Mesenchymal stem cell (in vitro differentiated cells and primary cell): Measurements from ENCODE around the gene SSR4.

Source experiments
- DNase-seq: peaks from one replicate; pipeline ENCODE4 v3.0.0-alpha.2; 2013
- H2AFZ ChIP-seq: one replicate; pipeline ENCODE4 v1.6.1; 2013; ENCODE audit warnings: low read depth, mild to moderate bottlenecking, control low read depth, inconsistent platforms, low read length, moderate library complexity
- H2AK5ac ChIP-seq: 2 replicates; pipeline ENCODE4 v1.6.1; 2013; ENCODE audit warnings: low read length, moderate library complexity, mild to moderate bottlenecking, inconsistent platforms; ENCODE audit not compliant: severe bottlenecking
- H2BK120ac ChIP-seq: one replicate; pipeline ENCODE4 v1.6.1; 2013; ENCODE audit warnings: low read depth, mild to moderate bottlenecking, inconsistent platforms, low read length, moderate library complexity
- H2BK12ac ChIP-seq, 2 experiments: one replicate each; pipeline ENCODE4 v1.6.1; 2013; ENCODE audit warnings: inconsistent platforms in 2 of 2, low read length in 2 of 2, mild to moderate bottlenecking in 2 of 2, moderate library complexity in 2 of 2, control low read depth in 1 of 2
- H2BK15ac ChIP-seq: one replicate; pipeline ENCODE4 v1.6.1; 2013; ENCODE audit warnings: mild to moderate bottlenecking, low read depth, inconsistent platforms; ENCODE audit not compliant: poor library complexity, severe bottlenecking
- H2BK5ac ChIP-seq: 2 replicates; pipeline ENCODE4 v1.6.1; 2013; ENCODE audit warnings: low read depth, mild to moderate bottlenecking, low read length, control low read depth, inconsistent platforms; ENCODE audit not compliant: poor library complexity, severe bottlenecking
- H3K14ac ChIP-seq, 2 experiments: one replicate each; pipeline ENCODE4 v1.6.1; 2013; ENCODE audit warnings: inconsistent platforms in 2 of 2, low read length in 2 of 2, control low read depth in 1 of 2, mild to moderate bottlenecking in 1 of 2, moderate library complexity in 1 of 2
- H3K18ac ChIP-seq, 2 experiments: one replicate each; pipeline ENCODE4 v1.6.1; 2013; ENCODE audit warnings: inconsistent platforms in 2 of 2, low read length in 2 of 2, control low read depth in 1 of 2, low read depth in 1 of 2, mild to moderate bottlenecking in 1 of 2
- H3K23ac ChIP-seq, 2 experiments: one replicate each; pipeline ENCODE4 v1.6.1; 2013; ENCODE audit warnings: inconsistent platforms in 2 of 2, low read length in 2 of 2, mild to moderate bottlenecking in 2 of 2, moderate library complexity in 2 of 2, control low read depth in 1 of 2
- H3K27ac ChIP-seq: 2 replicates; pipeline ENCODE4 v1.5.1; 2013; ENCODE audit warnings: mild to moderate bottlenecking, moderate library complexity, low read length, control low read depth, inconsistent platforms; ENCODE audit not compliant: poor library complexity, severe bottlenecking
- H3K27me3 ChIP-seq, 2 experiments: 2 replicates each; pipeline versions ENCODE4 v1.6.1 to v1.7.0; 2013; ENCODE audit warnings: low read length in 2 of 2, mild to moderate bottlenecking in 2 of 2, moderate library complexity in 2 of 2, control low read depth in 1 of 2, inconsistent platforms in 1 of 2; ENCODE audit not compliant: control insufficient read depth in 1 of 2, insufficient read depth in 1 of 2
- H3K36me3 ChIP-seq, 2 experiments: 2 replicates each; pipeline versions ENCODE4 v1.6.1 to v1.7.0; 2013; ENCODE audit warnings: low read length in 2 of 2, control low read depth in 1 of 2, inconsistent platforms in 1 of 2, low read depth in 1 of 2, mild to moderate bottlenecking in 1 of 2; ENCODE audit not compliant: insufficient read depth in 2 of 2, control insufficient read depth in 1 of 2
- H3K4ac ChIP-seq, 2 experiments: one replicate each; pipeline ENCODE4 v1.6.1; 2013; ENCODE audit warnings: inconsistent platforms in 2 of 2, low read length in 2 of 2, mild to moderate bottlenecking in 2 of 2, moderate library complexity in 2 of 2, control low read depth in 1 of 2, low read depth in 1 of 2
- H3K4me1 ChIP-seq: 2 replicates; pipeline ENCODE4 v1.6.1; 2013; ENCODE audit warnings: low read depth, low read length, control low read depth; ENCODE audit not compliant: control insufficient read depth, insufficient read depth
- H3K4me2 ChIP-seq: 2 replicates; pipeline ENCODE4 v1.6.1; 2013; ENCODE audit warnings: low read length, mild to moderate bottlenecking, inconsistent platforms; ENCODE audit not compliant: poor library complexity, severe bottlenecking
- H3K4me3 ChIP-seq, 2 experiments: 2 replicates each; pipeline versions ENCODE4 v1.5.1 to v1.7.0; 2013; ENCODE audit warnings: low read length in 2 of 2, mild to moderate bottlenecking in 2 of 2, control low read depth in 1 of 2, low read depth in 1 of 2; ENCODE audit not compliant: insufficient read depth in 1 of 2
- H3K79me1 ChIP-seq: replicated peaks from 2 replicates; pipeline ENCODE4 v1.6.1; 2013; ENCODE audit warnings: mild to moderate bottlenecking, control low read depth, low read length, inconsistent platforms; ENCODE audit not compliant: poor library complexity, severe bottlenecking
- H3K9ac ChIP-seq: 2 replicates; pipeline ENCODE4 v1.7.0; 2013; ENCODE audit warnings: mild to moderate bottlenecking, low read length, moderate library complexity
- H3K9me3 ChIP-seq: 2 replicates; pipeline ENCODE4 v1.7.0; 2013; ENCODE audit warnings: mild to moderate bottlenecking, low read length; ENCODE audit not compliant: control insufficient read depth
- H4K8ac ChIP-seq: one replicate; pipeline ENCODE4 v1.6.1; 2013; ENCODE audit warnings: inconsistent platforms, mild to moderate bottlenecking, low read length, moderate library complexity
- H4K91ac ChIP-seq: one replicate; pipeline ENCODE4 v1.6.1; 2013; ENCODE audit warnings: mild to moderate bottlenecking, low read length, inconsistent platforms
- WGBS: methylation state at CpG from one replicate; pipeline ENCODE4 v1.1.7; 2013; ENCODE audit warnings: mixed read lengths; 5-methylcytosine and 5-hydroxymethylcytosine counted together

Gene SSR4

GRCh38 chrX:153765138-153766079 lies 29.1 kb upstream of the SSR4 start:
- H2BK12ac ChIP-seq, result peak overlapping the region; percentile 39 to 51
- H2BK5ac ChIP-seq, result peak overlapping the region; percentile 31
- H4K91ac ChIP-seq, result peak overlapping the region; percentile 97
- H3K4me1 ChIP-seq, result peaks cover 31% of the 10 kb centered on the region
- peaks cover 3 to 36% of the 10 kb centered on the region in 2 experiments for H3K36me3 ChIP-seq
- H3K27me3 ChIP-seq, result peaks cover 0 to 2% of the 10 kb centered on the region in 2 experiments
- H2AK5ac ChIP-seq, result no peak overlapping the region
- peak overlapping the region; percentile 96 to 97 for H3K18ac ChIP-seq
- peak; percentile 28 for DNase-seq
- 75% methylated on average over 12 of the region's 27 CpGs for WGBS
- peaks cover 9% of the 10 kb centered on the region for H3K79me1 ChIP-seq
- peak overlapping the region in 1 of 2 experiments; percentile 96 for H3K14ac ChIP-seq
- H3K23ac ChIP-seq, result peak overlapping the region in 1 of 2 experiments; percentile 96
- H2BK120ac ChIP-seq, result peak overlapping the region; percentile 79
- peak overlapping the region; percentile 49 to 78 for H3K4me3 ChIP-seq
- peak overlapping the region; percentile 83 for H2BK15ac ChIP-seq
- H3K9ac ChIP-seq, result peak overlapping the region; percentile 84
- H3K27ac ChIP-seq, result peak overlapping the region; percentile 79
- H3K4ac ChIP-seq, result peak overlapping the region; percentile 81 to 97
- peak overlapping the region; percentile 98 for H4K8ac ChIP-seq
- H2AFZ ChIP-seq, result no peak overlapping the region
- no peaks in the 10 kb centered on the region for H3K9me3 ChIP-seq
- H3K4me2 ChIP-seq, result peak overlapping the region; percentile 68

DNA sequence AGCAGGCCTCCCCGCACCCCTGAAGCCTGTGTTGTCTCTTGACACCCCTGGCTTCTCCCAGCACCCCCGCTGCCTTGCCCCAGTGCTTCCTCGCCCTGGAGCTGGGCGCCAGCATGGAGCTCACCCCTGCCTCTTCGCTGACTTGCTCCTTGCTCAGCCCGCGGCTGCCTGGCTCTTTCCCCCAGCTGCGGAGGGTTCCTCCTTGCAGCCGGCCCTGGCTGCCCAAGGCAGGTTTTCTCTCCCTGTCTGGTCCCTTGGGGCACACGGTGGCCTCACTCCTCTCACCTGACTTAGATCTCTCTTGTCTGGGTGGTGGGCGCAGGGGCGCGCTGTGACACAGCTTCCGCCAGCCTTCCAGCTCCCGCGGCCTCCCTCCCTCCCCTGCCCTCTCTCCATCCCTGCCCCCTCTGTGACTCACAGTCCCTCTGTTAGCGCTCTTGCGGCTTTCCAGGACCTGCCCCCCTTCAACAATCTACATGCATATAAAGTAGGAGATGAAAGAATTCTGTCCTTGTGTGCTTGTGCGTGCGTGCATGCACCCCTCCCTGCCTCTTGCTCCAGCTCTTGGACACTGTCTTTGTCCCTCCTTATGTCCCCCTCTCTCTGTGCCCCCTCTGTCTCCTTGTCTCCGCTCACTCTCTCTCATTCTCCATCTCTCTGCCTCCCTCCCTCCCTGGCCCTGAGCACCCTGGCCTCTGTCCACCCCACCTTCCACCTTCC lies 28.2 kb upstream of the SSR4 start:
- peak overlapping the region; percentile 96 to 97 for H3K18ac ChIP-seq
- H3K4me3 ChIP-seq, result peak overlapping the region; percentile 49 to 78
- peak overlapping the region; percentile 64 for H2BK120ac ChIP-seq

DNA sequence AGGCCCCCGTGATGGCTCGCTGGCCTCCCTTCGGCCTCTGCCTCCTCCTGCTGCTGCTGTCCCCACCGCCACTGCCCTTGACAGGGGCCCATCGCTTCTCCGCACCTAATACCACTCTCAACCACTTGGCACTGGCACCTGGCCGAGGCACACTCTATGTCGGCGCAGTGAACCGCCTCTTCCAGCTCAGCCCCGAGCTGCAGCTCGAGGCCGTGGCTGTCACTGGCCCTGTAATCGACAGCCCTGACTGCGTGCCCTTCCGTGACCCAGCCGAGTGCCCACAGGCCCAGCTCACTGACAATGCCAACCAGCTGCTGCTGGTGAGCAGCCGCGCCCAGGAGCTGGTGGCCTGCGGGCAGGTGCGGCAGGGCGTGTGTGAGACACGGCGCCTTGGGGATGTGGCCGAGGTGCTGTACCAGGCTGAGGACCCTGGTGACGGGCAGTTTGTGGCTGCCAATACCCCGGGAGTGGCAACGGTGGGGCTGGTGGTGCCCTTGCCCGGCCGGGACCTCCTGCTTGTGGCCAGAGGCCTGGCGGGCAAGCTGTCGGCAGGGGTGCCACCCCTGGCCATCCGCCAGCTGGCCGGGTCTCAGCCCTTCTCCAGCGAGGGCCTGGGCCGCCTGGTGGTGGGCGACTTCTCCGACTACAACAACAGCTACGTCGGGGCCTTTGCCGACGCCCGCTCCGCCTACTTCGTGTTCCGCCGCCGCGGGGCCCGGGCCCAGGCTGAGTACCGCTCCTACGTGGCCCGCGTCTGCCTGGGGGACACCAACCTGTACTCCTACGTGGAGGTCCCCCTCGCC lies 27.4 kb upstream of the SSR4 start:
- Histone ChIP-seq H3K18ac (peak overlapping the region; percentile 46 to 70), H3K9ac (peak overlapping the region; percentile 84), H3K23ac (no peak overlapping the region), H2BK15ac (peak overlapping the region; percentile 44), H3K14ac (peak overlapping the region in 1 of 2 experiments; percentile 23), H3K79me1 (peaks cover 9% of the 10 kb centered on the region), H2BK12ac (peak overlapping the region; percentile 84 to 95), H4K8ac (peak overlapping the region; percentile 60), H2AK5ac (no peak overlapping the region), H3K36me3 (peaks cover 6 to 53% of the 10 kb centered on the region in 2 experiments), H4K91ac (peak overlapping the region; percentile 98), H3K27ac (no peak overlapping the region), H2BK5ac (no peak overlapping the region), H3K4me1 (peaks cover 31% of the 10 kb centered on the region), H3K4ac (peak overlapping the region in 1 of 2 experiments; percentile 15), H3K9me3 (no peaks in the 10 kb centered on the region), H2AFZ (no peak overlapping the region), H3K4me2 (no peak overlapping the region), H3K27me3 (peaks cover 0 to 2% of the 10 kb centered on the region in 2 experiments), H2BK120ac (no peak overlapping the region), H3K4me3 (peak overlapping the region in 1 of 2 experiments; percentile 78)
- WGBS, result 90% methylated on average over 52 of the region's 56 CpGs
- no peak for DNase-seq

More for the DNA sequence above, 28.2 kb upstream of the SSR4 start:
- peak overlapping the region in 1 of 2 experiments; percentile 95 for H3K14ac ChIP-seq
- peaks cover 6 to 45% of the 10 kb centered on the region in 2 experiments for H3K36me3 ChIP-seq
- H3K4me2 ChIP-seq, result peak overlapping the region; percentile 68
- H3K79me1 ChIP-seq, result peaks cover 9% of the 10 kb centered on the region
- 7% methylated on average over 17 of the region's 21 CpGs for WGBS
- H2BK15ac ChIP-seq, result peak overlapping the region; percentile 52
- H3K9me3 ChIP-seq, result no peaks in the 10 kb centered on the region
- peaks cover 31% of the 10 kb centered on the region for H3K4me1 ChIP-seq
- peak overlapping the region; percentile 84 for H3K9ac ChIP-seq
- peak overlapping the region; percentile 79 for H3K27ac ChIP-seq
- H4K91ac ChIP-seq, result peak overlapping the region; percentile 97
- no peak overlapping the region for H2BK5ac ChIP-seq
- H4K8ac ChIP-seq, result peak overlapping the region; percentile 98
- peak overlapping the region; percentile 84 to 95 for H2BK12ac ChIP-seq
- H2AK5ac ChIP-seq, result no peak overlapping the region
- H3K23ac ChIP-seq, result peak overlapping the region in 1 of 2 experiments; percentile 96
- peak; percentile 83 for DNase-seq
- no peak overlapping the region for H2AFZ ChIP-seq
- H3K4ac ChIP-seq, result peak overlapping the region; percentile 66 to 97
- H3K27me3 ChIP-seq, result peaks cover 0 to 2% of the 10 kb centered on the region in 2 experiments
